ENCODE results near the gene MIEF2. TPM values are rescaled to one million over a fixed set of nuclear protein-coding genes. Genes with fewer than 3 reads are reported as not detected.

The MIEF2 gene
- total and polyA plus RNA-seq, 2 donors (not counting 1 experiment from before 2014, with no cell fraction given), result 13.3 to 18.7 TPM

GRCh38 chr17:18233803-18234518 is 26.5 kb upstream of the MIEF2 start:
- no peaks in the 10 kb centered on the region for H3K9me3 Mint-ChIP-seq (ENCODE audit: insufficient read depth)
- H3K27me3 Mint-ChIP-seq, result no peaks in the 10 kb centered on the region
- Histone ChIP-seq H3K79me2 (ENCODE audit: control insufficient read depth, insufficient read depth, low read length) (no peaks in the 10 kb centered on the region), H3K4me3 (ENCODE audit: control extremely low read depth in 1 of 5, extremely low read depth in 1 of 5, insufficient read depth in 1 of 5, low read depth in 2 of 5, low read length in 4 of 5) (no peak overlapping the region), H4K20me1 (ENCODE audit: control insufficient read depth, insufficient read depth, low read length, poor library complexity, severe bottlenecking) (no peaks in the 10 kb centered on the region), H3K27ac (ENCODE audit: low read length in 2 of 2) (no peak overlapping the region), H3K4me2 (replicated peaks; ENCODE audit: low read depth, low read length, poor library complexity, severe bottlenecking) (no peak overlapping the region), H3K36me3 (replicated peaks in 1 of 2; ENCODE audit: control extremely low read depth in 1 of 2, control insufficient read depth in 1 of 2, extremely low read depth in 1 of 2, insufficient read depth in 2 of 2, low read length in 1 of 2) (peaks cover 0 to 18% of the 10 kb centered on the region in 2 experiments), H3K4me1 (ENCODE audit: control insufficient read depth in 2 of 2, insufficient read depth in 2 of 2, low read length in 2 of 2) (no peaks in the 10 kb centered on the region), H3K9me3 (ENCODE audit: control extremely low read depth in 1 of 3, control insufficient read depth in 2 of 3, insufficient read depth in 1 of 3, low read length in 2 of 3) (no peaks in the 10 kb centered on the region), H3K27me3 (replicated peaks in 1 of 4; ENCODE audit: control extremely low read depth in 1 of 4, control insufficient read depth in 3 of 4, insufficient read depth in 4 of 4, low read length in 3 of 4) (no peaks in the 10 kb centered on the region), H2AFZ (ENCODE audit: insufficient read depth, low read depth, low read length, poor library complexity, severe bottlenecking) (no peak overlapping the region), H3K9ac (ENCODE audit: low read length) (no peak overlapping the region)
- intact Hi-C loops (cut with micrococcal nuclease), result no loop called here
- H3K4me1 Mint-ChIP-seq, result no peaks in the 10 kb centered on the region
- no peak overlapping the region for H3K27ac Mint-ChIP-seq
- WGBS (ENCODE audit: insufficient coverage), result 96% methylated on average over 22 of the region's 22 CpGs
- DNase-seq (no peak), ATAC-seq (ENCODE audit: low read depth) (no peak)
- H3K4me3 Mint-ChIP-seq, result no peak overlapping the region
- TF ChIP-seq CTCF (IDR thresholded peaks at IDR 0.05) (no peak), EZH2 (IDR thresholded peaks at IDR 0.05; ENCODE audit: borderline replicate concordance, insufficient read depth, low read depth, low read length, poor library complexity, severe bottlenecking) (no peak)
- ChIA-PET CTCF (no interaction called here), POLR2A (no interaction called here)

GRCh38 chr17:18234853-18235380 is 25.5 kb upstream of the MIEF2 start:
- DNase-seq (no peak), ATAC-seq (ENCODE audit: low read depth) (no peak)
- H3K9me3 ChIP-seq (ENCODE audit: control extremely low read depth in 1 of 3, control insufficient read depth in 2 of 3, insufficient read depth in 1 of 3, low read length in 2 of 3), result no peaks in the 10 kb centered on the region
- 97% methylated on average over 21 of the region's 22 CpGs for WGBS (ENCODE audit: insufficient coverage)
- H3K27me3 ChIP-seq (replicated peaks in 1 of 4; ENCODE audit: control extremely low read depth in 1 of 4, control insufficient read depth in 3 of 4, insufficient read depth in 4 of 4, low read length in 3 of 4), result no peaks in the 10 kb centered on the region
- H3K79me2 ChIP-seq (ENCODE audit: control insufficient read depth, insufficient read depth, low read length), result no peaks in the 10 kb centered on the region
- no peak overlapping the region for H3K9ac ChIP-seq (ENCODE audit: low read length)
- POLR2A ChIA-PET, result no interaction called here
- Mint-ChIP-seq H3K4me1 (no peaks in the 10 kb centered on the region), H3K27me3 (no peaks in the 10 kb centered on the region), H3K27ac (no peak overlapping the region), H3K9me3 (ENCODE audit: insufficient read depth) (no peaks in the 10 kb centered on the region), H3K4me3 (no peak overlapping the region)
- intact Hi-C loops (cut with micrococcal nuclease), result no loop called here
- CTCF ChIA-PET, result no interaction called here
- H3K27ac ChIP-seq (ENCODE audit: low read length in 2 of 2), result no peak overlapping the region
- TF ChIP-seq EZH2 (IDR thresholded peaks at IDR 0.05; ENCODE audit: borderline replicate concordance, insufficient read depth, low read depth, low read length, poor library complexity, severe bottlenecking), result no peak
- no peak for TF ChIP-seq CTCF (IDR thresholded peaks at IDR 0.05)
- no peak overlapping the region for H3K4me2 ChIP-seq (replicated peaks; ENCODE audit: low read depth, low read length, poor library complexity, severe bottlenecking)
- no peak overlapping the region for H2AFZ ChIP-seq (ENCODE audit: insufficient read depth, low read depth, low read length, poor library complexity, severe bottlenecking)
- H4K20me1 ChIP-seq (ENCODE audit: control insufficient read depth, insufficient read depth, low read length, poor library complexity, severe bottlenecking), result no peaks in the 10 kb centered on the region
- H3K4me3 ChIP-seq (ENCODE audit: control extremely low read depth in 1 of 5, extremely low read depth in 1 of 5, insufficient read depth in 1 of 5, low read depth in 2 of 5, low read length in 4 of 5), result no peak overlapping the region
- H3K36me3 ChIP-seq (replicated peaks in 1 of 2; ENCODE audit: control extremely low read depth in 1 of 2, control insufficient read depth in 1 of 2, extremely low read depth in 1 of 2, insufficient read depth in 2 of 2, low read length in 1 of 2), result peaks cover 0 to 18% of the 10 kb centered on the region in 2 experiments
- H3K4me1 ChIP-seq (ENCODE audit: control insufficient read depth in 2 of 2, insufficient read depth in 2 of 2, low read length in 2 of 2), result no peaks in the 10 kb centered on the region

All from B cell (primary cell).